ENCODE measurements around the gene ACADS. TPM values are rescaled to one million over a fixed set of nuclear protein-coding genes. Genes with fewer than 3 reads are reported as not detected.

Gene ACADS
- 100 to 1,000 TPM in 1 of 2 donors, 10 to 100 TPM in 1; 86.0 to 202 TPM for total RNA-seq

DNA sequence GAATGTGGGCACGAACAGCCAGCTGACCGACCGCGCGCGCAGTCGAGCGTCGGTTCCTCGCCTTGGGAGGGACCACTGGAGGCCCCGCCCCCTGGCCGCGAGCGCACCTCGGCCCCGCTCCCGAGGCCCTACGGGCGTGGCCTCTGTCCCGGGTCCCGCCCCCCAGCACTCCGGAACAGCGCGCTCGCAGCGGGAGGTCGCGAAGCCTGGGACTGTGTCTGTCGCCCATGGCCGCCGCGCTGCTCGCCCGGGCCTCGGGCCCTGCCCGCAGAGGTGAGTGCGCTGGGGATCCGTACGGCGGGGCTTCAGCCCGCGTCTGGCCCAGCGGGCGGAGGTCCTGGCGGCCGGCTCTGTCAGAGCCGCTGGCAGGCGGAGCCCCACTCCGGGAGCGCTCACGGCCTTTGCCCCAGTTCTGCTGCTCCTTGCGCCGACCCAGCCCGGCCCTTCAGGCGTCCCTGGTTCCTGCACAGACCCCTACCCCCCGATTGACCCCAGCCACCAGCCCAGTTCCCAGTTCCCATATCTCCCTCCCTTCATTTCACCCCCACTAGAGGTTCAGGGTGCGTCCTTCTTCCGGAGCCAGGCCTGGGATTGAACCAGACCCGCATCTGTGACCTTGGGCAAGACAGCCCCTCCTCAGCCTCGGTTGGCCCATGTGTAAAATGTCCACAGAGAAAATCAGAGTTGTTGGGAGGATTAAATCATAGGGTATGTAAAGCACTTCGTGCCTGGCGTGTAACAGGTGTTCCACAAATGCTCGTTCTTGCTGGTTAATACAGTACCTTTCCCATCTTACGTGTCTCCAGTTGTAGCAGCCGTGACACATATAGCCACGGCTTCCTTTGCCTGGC is at the start of gene ACADS:
ACADS (plus strand) TSS at position 168 of the 851 bp plus-strand sequence; CDS start at position 228, 60 bp downstream.
- Histone ChIP-seq H3K4me1 (peaks cover 3% of the 10 kb centered on the region), H3K9ac (ENCODE audit: low read depth in 2 of 2, low read length in 2 of 2) (peak within 1 kb of the TSS; percentile 77 to 95), H3K36me3 (no peaks in the 10 kb centered on the region), H3K4me3 (peak within 1 kb of the TSS; percentile 70), H3K27ac (peak within 1 kb of the TSS; percentile 56), H3K27me3 (no peaks in the 10 kb centered on the region), H3K9me3 (no peaks in the 10 kb centered on the region)
- TF ChIP-seq, protein P1, sequence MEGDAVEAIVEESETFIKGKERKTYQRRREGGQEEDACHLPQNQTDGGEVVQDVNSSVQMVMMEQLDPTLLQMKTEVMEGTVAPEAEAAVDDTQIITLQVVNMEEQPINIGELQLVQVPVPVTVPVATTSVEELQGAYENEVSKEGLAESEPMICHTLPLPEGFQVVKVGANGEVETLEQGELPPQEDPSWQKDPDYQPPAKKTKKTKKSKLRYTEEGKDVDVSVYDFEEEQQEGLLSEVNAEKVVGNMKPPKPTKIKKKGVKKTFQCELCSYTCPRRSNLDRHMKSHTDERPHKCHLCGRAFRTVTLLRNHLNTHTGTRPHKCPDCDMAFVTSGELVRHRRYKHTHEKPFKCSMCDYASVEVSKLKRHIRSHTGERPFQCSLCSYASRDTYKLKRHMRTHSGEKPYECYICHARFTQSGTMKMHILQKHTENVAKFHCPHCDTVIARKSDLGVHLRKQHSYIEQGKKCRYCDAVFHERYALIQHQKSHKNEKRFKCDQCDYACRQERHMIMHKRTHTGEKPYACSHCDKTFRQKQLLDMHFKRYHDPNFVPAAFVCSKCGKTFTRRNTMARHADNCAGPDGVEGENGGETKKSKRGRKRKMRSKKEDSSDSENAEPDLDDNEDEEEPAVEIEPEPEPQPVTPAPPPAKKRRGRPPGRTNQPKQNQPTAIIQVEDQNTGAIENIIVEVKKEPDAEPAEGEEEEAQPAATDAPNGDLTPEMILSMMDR (IDR thresholded peaks at IDR 0.05), result no peak
- DNase-seq, result peak; percentile 94
- intact Hi-C loops (cut with DNase I), result no loop called here

- H3K27me3 ChIP-seq, result no peaks in the 10 kb centered on the region
- TF ChIP-seq, protein P1 (IDR thresholded peaks at IDR 0.05), result no peak
- no peak overlapping the region for H3K27ac ChIP-seq
- H3K9me3 ChIP-seq, result no peaks in the 10 kb centered on the region
- intact Hi-C loops (cut with DNase I), result no loop called here
- no peak overlapping the region for H3K9ac ChIP-seq (ENCODE audit: low read depth in 2 of 2, low read length in 2 of 2)
- H3K4me1 ChIP-seq, result no peaks in the 10 kb centered on the region
- H3K36me3 ChIP-seq, result no peaks in the 10 kb centered on the region
- no peak for DNase-seq
- no peak overlapping the region for H3K4me3 ChIP-seq
Observed at GRCh38 chr12:120677765-120678473, 47.7 kb upstream of the ACADS start.

DNA sequence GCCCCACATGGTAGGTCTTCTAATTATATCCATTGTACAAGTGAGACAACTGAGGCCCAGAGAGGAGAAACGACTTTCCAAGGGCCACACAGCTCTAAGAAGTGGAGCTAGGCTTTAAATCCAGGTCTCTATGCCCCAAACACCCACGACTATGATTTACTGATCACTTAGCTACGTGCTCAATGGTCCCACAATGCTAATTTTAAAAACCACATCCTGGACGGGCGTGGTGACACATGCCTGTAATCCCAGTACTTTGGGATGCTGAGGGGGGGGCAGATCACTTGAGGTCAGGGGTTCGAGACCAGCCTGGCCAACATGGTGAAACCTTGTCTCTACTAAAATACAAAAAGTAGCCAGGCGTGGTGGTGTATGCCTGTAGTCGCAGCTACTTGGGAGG is 47.1 kb upstream of the ACADS start:
- H3K27ac ChIP-seq, result no peak overlapping the region
- no peak overlapping the region for H3K9ac ChIP-seq (ENCODE audit: low read depth in 2 of 2, low read length in 2 of 2)
- intact Hi-C loops (cut with DNase I), result no loop called here

DNA sequence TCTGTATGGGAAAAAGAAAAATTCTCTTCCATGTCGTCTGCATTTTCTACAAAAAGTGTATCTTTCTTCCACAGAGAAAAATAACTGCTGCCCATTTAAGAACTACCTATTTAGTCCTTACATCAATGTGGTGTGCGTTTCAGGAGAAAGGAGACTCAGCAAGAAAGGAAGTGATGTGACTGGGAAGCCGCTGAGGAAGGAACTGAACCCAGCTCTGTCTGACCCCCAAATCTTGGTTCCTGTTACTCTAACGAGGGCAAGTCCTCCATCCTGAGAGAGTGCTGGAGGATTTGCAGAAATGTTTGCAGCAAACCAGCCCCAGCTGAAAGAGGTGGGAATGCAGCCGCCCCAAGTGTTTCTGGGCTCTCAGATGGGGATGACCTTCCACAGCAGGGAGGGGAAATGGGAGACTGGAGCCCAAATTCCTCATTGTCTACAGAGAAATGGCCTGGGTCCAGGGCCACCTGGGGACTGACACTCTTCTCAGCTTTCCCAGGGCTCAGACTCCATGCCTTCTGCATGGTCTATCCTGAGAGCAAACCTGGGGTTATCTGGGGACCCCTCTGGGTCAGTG is 45.4 kb upstream of the ACADS start:
- TF ChIP-seq, protein P1 (IDR thresholded peaks at IDR 0.05), result no peak
- H3K4me1 ChIP-seq, result no peaks in the 10 kb centered on the region
- no peak for DNase-seq
- H3K27me3 ChIP-seq, result no peaks in the 10 kb centered on the region
- H3K9me3 ChIP-seq, result no peaks in the 10 kb centered on the region
- no peaks in the 10 kb centered on the region for H3K36me3 ChIP-seq
- intact Hi-C loops (cut with DNase I), result no loop called here
- H3K4me3 ChIP-seq, result no peak overlapping the region
- no peak overlapping the region for H3K27ac ChIP-seq
- no peak overlapping the region for H3K9ac ChIP-seq (ENCODE audit: low read depth in 2 of 2, low read length in 2 of 2)

More for the DNA sequence above, 47.1 kb upstream of the ACADS start:
- Histone ChIP-seq H3K4me3 (no peak overlapping the region), H3K4me1 (no peaks in the 10 kb centered on the region), H3K27me3 (no peaks in the 10 kb centered on the region), H3K36me3 (no peaks in the 10 kb centered on the region), H3K9me3 (no peaks in the 10 kb centered on the region)
- no peak for DNase-seq
- TF ChIP-seq, protein P1 (IDR thresholded peaks at IDR 0.05), result no peak

GRCh38 chr12:120684523-120684932 is 41.1 kb upstream of the ACADS start:
- Histone ChIP-seq H3K27ac (no peak overlapping the region), H3K36me3 (no peaks in the 10 kb centered on the region), H3K9me3 (no peaks in the 10 kb centered on the region), H3K9ac (ENCODE audit: low read depth in 2 of 2, low read length in 2 of 2) (no peak overlapping the region), H3K27me3 (no peaks in the 10 kb centered on the region), H3K4me3 (no peak overlapping the region), H3K4me1 (peaks cover under 1% of the 10 kb centered on the region)
- TF ChIP-seq, protein P1 (IDR thresholded peaks at IDR 0.05), result no peak
- no peak for DNase-seq
- intact Hi-C loops (cut with DNase I), result no loop called here

Data from colonic mucosa (tissue), 4 donors.